Measurements from ENCODE around the gene PPP2R5C. TPM values are rescaled to one million over a fixed set of nuclear protein-coding genes. Genes with fewer than 3 reads are reported as not detected.

Gene PPP2R5C
- total and polyA plus RNA-seq, 2 of the 4 experiments (the other 2 are of a cell fraction) = 65.9 to 78.7 TPM

GRCh38 chr14:101715210-101716076, 46.1 kb upstream of the PPP2R5C start:
- no peak overlapping the region for H2AK9ac ChIP-seq (replicated peaks; ENCODE audit: low read depth, low read length, poor library complexity)
- ChIA-PET CTCF (no interaction called here), POLR2A (ENCODE audit: unreplicated experiment) (no interaction called here)
- H3K36me3 ChIP-seq (ENCODE audit: control insufficient read depth, insufficient read depth, low read length) = no peaks in the 10 kb centered on the region
- WGBS, 2 experiments (ENCODE audit: extremely low coverage in 2 of 2, insufficient read length in 1 of 2) = 62% methylated on average over 5 of the region's 14 CpGs; no CpG with 5 or more reads in 1 of the 2 experiments
- no peak overlapping the region for H4K8ac ChIP-seq (ENCODE audit: low read depth in 2 of 2, low read length in 2 of 2)
- no peaks in the 10 kb centered on the region for H4K20me1 ChIP-seq (ENCODE audit: insufficient read depth, low read length)
- peaks cover 6% of the 10 kb centered on the region; the same call in 1 of the 2 replicates for H3K27me3 ChIP-seq (ENCODE audit: control insufficient read depth, insufficient read depth, low read length)
- dilution Hi-C loops (cut with HindIII; ENCODE audit: low sequenced_read_pairs, unreplicated experiment) = no loop called here
- no peak overlapping the region for H3K27ac ChIP-seq (ENCODE audit: insufficient read depth, low read length)
- H2AFZ ChIP-seq (replicated peaks; ENCODE audit: low read length, poor library complexity) = no peak overlapping the region
- no peak overlapping the region for H2BK20ac ChIP-seq (ENCODE audit: low read depth, low read length)
- BruUV-seq (replicated peaks) = no TSS peak
- H2BK5ac ChIP-seq (ENCODE audit: low read depth, low read length, poor library complexity, severe bottlenecking) = no peak overlapping the region
- no peak overlapping the region for H3K4me3 ChIP-seq (ENCODE audit: insufficient read depth, low read depth, low read length)
- no peak for ATAC-seq (ENCODE audit: low read depth)
- peaks cover 3% of the 10 kb centered on the region for H3K9me3 ChIP-seq (ENCODE audit: control insufficient read depth, insufficient read depth, low read length)
- H3K56ac ChIP-seq (ENCODE audit: extremely low read depth, insufficient read depth, low read length) = no peak overlapping the region
- intact Hi-C loops (cut with micrococcal nuclease) = no loop called here
- H3K9ac ChIP-seq (ENCODE audit: low read depth, low read length) = no peak overlapping the region
- H2AK5ac ChIP-seq (ENCODE audit: low read depth, low read length) = no peak overlapping the region
- DNase-seq = no peak
- no peak overlapping the region for H3K4ac ChIP-seq (ENCODE audit: low read depth, low read length)
- no peaks in the 10 kb centered on the region for H3K4me1 ChIP-seq (ENCODE audit: control insufficient read depth, insufficient read depth, low read length)
- H3K14ac ChIP-seq (replicated peaks; ENCODE audit: low read depth, low read length) = no peak overlapping the region
- 0 out of 2 replicates have a peak, but pooled peaks cover 3% of the 10 kb centered on the region for H3K9me1 ChIP-seq (ENCODE audit: insufficient read depth, low read length)
- no peak overlapping the region for H2BK15ac ChIP-seq (ENCODE audit: low read depth, low read length)
- H3K4me2 ChIP-seq (ENCODE audit: low read depth, low read length) = no peak overlapping the region
- H4K5ac ChIP-seq (ENCODE audit: low read depth, low read length) = no peak overlapping the region
- in situ Hi-C loops (cut with MboI; ENCODE audit: low sequenced_read_pairs) = no loop called here
- no peak overlapping the region for H4K91ac ChIP-seq (ENCODE audit: insufficient read depth, low read depth, low read length)
- no peaks in the 10 kb centered on the region for H3K79me1 ChIP-seq (ENCODE audit: low read depth in 1 of 2, low read length in 2 of 2)
- H3K23ac ChIP-seq (ENCODE audit: low read depth, low read length) = no peak overlapping the region
- no peak overlapping the region for H2BK120ac ChIP-seq (ENCODE audit: low read depth, low read length)
- no peak for TF ChIP-seq RAD21 (IDR thresholded peaks at IDR 0.05; ENCODE audit: low read length)
- no peak for TF ChIP-seq MXI1 (IDR thresholded peaks at IDR 0.05; ENCODE audit: borderline replicate concordance, low read depth, low read length)
- TF ChIP-seq CHD1 (IDR thresholded peaks at IDR 0.05; ENCODE audit: low read depth, low read length) = no peak
- H3K18ac ChIP-seq (ENCODE audit: low read depth, low read length) = no peak overlapping the region
